Activated CD4-positive, alpha-beta T cell treated with anti-CD3 and anti-CD28 coated beads, Interleukin-2, amount 10 ng/mL, durations not matched to agents 24 days and 14 days (primary cell): Measurements from ENCODE around the gene GJA9. TPM values are rescaled to one million over a fixed set of nuclear protein-coding genes. Genes with fewer than 3 reads are reported as not detected.

Source experiments
- DNase-seq: peaks from one replicate; pipeline ENCODE4 v3.0.0; 2022
- H3K27ac Mint-ChIP-seq: one replicate; pipeline ENCODE4 v1.8.0; 2022; ENCODE audit warnings: mild to moderate bottlenecking, mixed read lengths
- H3K27me3 Mint-ChIP-seq: one replicate; pipeline ENCODE4 v1.8.0; 2022; ENCODE audit warnings: mixed read lengths
- H3K36me3 Mint-ChIP-seq: one replicate; pipeline ENCODE4 v1.8.0; 2022; ENCODE audit warnings: low read depth, mild to moderate bottlenecking, mixed read lengths
- H3K4me1 Mint-ChIP-seq: one replicate; pipeline ENCODE4 v1.8.0; 2021; ENCODE audit warnings: mixed read lengths
- H3K4me3 Mint-ChIP-seq: one replicate; pipeline ENCODE4 v1.8.0; 2022; ENCODE audit warnings: mild to moderate bottlenecking, moderate library complexity, mixed read lengths
- H3K9me3 Mint-ChIP-seq: one replicate; pipeline ENCODE4 v1.8.0; 2021; ENCODE audit warnings: mixed read lengths
- intact Hi-C: fragments of 100-400 bp; cut with micrococcal nuclease; formaldehyde crosslinking; loops from one replicate; pipeline ENCODE4 v1.15.1; 2023
- total RNA-seq: library from RNA; stranded (reverse); gene quantifications from 2 replicates; pipeline ENCODE4 v1.2.3, GENCODE V29; 2022

GJA9 gene
- total RNA-seq, 1 donor from 2014 or later: not detected

DNA sequence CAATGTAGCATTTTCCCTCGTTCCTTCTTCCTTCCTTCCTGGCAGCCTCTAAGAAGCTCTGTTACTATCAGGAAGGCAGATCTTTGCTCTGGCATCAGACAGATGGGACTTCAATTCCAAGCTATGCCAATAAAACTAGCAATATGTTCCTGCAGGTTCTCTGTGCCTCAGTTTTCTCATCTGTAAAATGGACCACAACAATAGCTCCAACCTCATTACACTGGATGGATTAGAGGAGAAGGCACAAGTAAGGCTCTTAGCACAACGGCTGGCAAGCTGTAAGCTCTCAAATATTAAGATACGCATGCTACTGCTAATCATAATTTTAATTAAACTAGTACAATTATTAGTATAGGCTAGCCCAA lies 49.0 kb downstream of the GJA9 start:
- H3K36me3 Mint-ChIP-seq: no peaks in the 10 kb centered on the region
- H3K4me1 Mint-ChIP-seq: peaks cover 2% of the 10 kb centered on the region
- intact Hi-C loops: no loop called here
- no peak overlapping the region for H3K4me3 Mint-ChIP-seq
- no peaks in the 10 kb centered on the region for H3K9me3 Mint-ChIP-seq
- no peak for DNase-seq
- peaks cover 31% of the 10 kb centered on the region for H3K27me3 Mint-ChIP-seq
- no peak overlapping the region for H3K27ac Mint-ChIP-seq

DNA sequence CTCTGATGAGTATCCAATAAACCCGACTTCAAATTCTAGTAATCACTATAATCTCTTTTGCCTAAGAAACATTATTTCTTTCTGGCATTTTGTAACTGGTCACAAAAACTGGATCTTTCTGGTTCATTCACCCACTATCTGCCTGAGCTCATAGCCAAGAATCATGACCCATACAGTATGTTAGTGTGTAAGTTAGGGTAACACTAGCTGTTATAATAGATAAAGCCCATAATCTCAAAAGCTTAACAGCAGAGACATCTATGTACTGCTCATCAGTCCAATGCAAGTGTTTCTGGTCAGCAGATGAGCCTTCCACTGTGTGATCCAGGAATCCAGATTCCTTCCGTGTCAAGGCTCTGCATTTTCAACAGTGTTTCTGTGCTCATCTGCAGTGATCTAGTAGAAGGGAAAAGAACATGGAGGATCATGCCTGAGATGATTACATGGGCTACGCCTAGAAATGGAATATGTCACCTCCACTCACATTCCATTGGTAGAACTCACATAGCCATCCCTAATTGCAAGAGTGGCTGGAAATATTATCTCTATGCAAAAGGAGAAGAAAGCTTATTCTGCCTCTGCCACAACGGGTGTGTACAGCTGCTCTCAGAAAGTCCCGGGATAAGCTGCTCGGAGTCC lies 49.5 kb downstream of the GJA9 start:
- no peak for DNase-seq
- no peak overlapping the region for H3K27ac Mint-ChIP-seq
- no peak overlapping the region for H3K4me3 Mint-ChIP-seq
- no peaks in the 10 kb centered on the region for H3K9me3 Mint-ChIP-seq
- intact Hi-C loops: no loop called here
- peaks cover 34% of the 10 kb centered on the region for H3K27me3 Mint-ChIP-seq
- peaks cover 2% of the 10 kb centered on the region for H3K4me1 Mint-ChIP-seq
- H3K36me3 Mint-ChIP-seq: no peaks in the 10 kb centered on the region

DNA sequence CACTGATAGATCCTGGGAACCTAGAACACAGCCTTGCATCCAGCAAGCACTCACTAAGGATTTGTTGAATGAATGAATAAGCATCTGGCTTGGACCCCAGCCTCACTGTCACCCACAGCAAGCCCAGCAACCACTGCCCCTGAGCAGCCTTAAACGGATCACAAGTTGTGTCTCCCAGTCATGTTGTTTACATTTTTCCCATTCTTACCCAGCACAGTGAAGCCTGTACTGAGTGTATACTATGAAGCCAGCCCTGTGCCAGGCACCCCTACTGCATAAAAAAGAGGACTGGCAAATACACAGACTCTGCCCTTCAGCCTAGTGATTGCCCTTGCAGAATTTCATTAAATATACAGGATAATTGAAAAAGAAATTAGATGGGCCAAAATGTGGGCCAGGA lies 52.0 kb downstream of the GJA9 start:
- no peaks in the 10 kb centered on the region for H3K9me3 Mint-ChIP-seq
- H3K36me3 Mint-ChIP-seq: no peaks in the 10 kb centered on the region
- DNase-seq: no peak
- H3K4me3 Mint-ChIP-seq: no peak overlapping the region
- H3K27ac Mint-ChIP-seq: no peak overlapping the region
- no peaks in the 10 kb centered on the region for H3K4me1 Mint-ChIP-seq
- intact Hi-C loops: no loop called here
- peaks cover 40% of the 10 kb centered on the region for H3K27me3 Mint-ChIP-seq

DNA sequence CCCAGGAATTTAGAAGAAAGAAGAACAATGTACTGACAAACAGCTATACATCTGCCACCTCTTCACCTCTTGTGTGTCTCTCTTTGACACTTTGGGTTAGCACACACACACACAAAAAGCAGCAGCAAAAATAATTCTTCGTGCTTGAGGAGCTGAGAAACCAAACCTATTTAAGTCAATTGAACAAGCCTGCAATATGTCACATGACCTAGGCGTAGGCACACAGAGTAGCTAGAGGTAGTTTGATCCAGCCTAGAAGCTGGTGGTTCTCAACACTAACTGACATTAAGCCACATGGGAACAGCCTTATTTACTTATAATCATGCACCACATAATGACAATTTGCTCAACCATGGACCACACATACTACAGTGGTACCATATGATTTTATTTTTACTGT lies 54.1 kb downstream of the GJA9 start:
- Mint-ChIP-seq H3K4me3 (no peak overlapping the region), H3K36me3 (no peaks in the 10 kb centered on the region), H3K9me3 (no peaks in the 10 kb centered on the region)

DNA sequence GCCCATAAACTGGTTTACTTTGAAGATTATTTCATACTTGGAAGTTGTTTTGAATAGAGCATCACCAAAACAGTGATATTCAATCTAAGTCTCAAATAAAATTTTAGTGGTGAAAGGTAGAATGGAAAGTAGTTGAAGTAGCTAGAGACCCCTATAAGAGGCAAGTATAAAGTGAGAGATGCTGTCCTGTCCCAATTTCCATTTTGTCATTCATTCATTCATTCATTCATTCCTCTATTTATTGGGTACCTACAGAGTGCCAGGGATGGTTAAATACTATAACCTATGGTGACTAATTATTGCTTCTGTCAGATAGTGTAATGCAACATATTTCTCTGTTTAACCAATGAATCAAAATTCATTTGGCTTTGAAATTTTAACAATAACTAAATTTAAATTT lies 54.5 kb downstream of the GJA9 start:
- H3K4me1 Mint-ChIP-seq: no peaks in the 10 kb centered on the region
- H3K27ac Mint-ChIP-seq: no peak overlapping the region
- no peak for DNase-seq
- intact Hi-C loops: no loop called here
- H3K36me3 Mint-ChIP-seq: no peaks in the 10 kb centered on the region
- H3K27me3 Mint-ChIP-seq: peaks cover 31% of the 10 kb centered on the region
- H3K9me3 Mint-ChIP-seq: no peaks in the 10 kb centered on the region
- H3K4me3 Mint-ChIP-seq: no peak overlapping the region

More for the DNA sequence above, 54.1 kb downstream of the GJA9 start:
- H3K4me1 Mint-ChIP-seq: no peaks in the 10 kb centered on the region
- H3K27me3 Mint-ChIP-seq: peaks cover 31% of the 10 kb centered on the region
- intact Hi-C loops: no loop called here
- H3K27ac Mint-ChIP-seq: no peak overlapping the region
- no peak for DNase-seq

DNA sequence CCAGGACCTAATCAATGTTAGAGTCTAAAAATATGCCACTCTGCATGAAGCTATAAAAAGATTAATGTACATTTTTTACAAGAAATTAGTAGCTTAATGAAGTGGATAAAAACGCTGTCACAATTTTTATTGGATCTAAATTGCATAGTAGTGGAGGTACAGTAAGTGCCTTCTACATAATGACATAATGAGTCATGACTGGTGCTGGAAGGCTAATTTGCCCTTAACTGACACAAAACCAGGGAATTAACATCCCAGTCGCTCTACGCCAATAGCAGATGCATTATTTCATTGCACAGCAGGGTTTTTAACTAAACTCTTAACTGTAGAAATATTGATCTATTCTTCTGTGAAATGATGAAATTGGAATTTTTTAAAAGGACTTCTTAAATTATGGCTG lies 55.1 kb downstream of the GJA9 start:
- DNase-seq: no peak
- H3K4me1 Mint-ChIP-seq: no peaks in the 10 kb centered on the region
- H3K36me3 Mint-ChIP-seq: no peaks in the 10 kb centered on the region
- H3K9me3 Mint-ChIP-seq: no peaks in the 10 kb centered on the region
- H3K27me3 Mint-ChIP-seq: peaks cover 37% of the 10 kb centered on the region
- no peak overlapping the region for H3K27ac Mint-ChIP-seq
- intact Hi-C loops: no loop called here
- H3K4me3 Mint-ChIP-seq: no peak overlapping the region

Other genes with a start within 250 kb of the GJA9 start
- gene RRAGC, start 21.8 kb downstream of the GJA9 start, total RNA-seq: 10.9 and 11.0 TPM in 2 replicates
- gene MYCBP, start 8.2 kb downstream of the GJA9 start, total RNA-seq: 35.1 and 40.7 TPM in 2 replicates
- gene RHBDL2, start 60.2 kb upstream of the GJA9 start, total RNA-seq: not detected in 2 replicates
- 76.0 and 79.3 TPM in 2 replicates for gene AKIRIN1, start 109.7 kb upstream of the GJA9 start, total RNA-seq
- gene NDUFS5, start 144.8 kb upstream of the GJA9 start, total RNA-seq: 162 and 164 TPM in 2 replicates